HepG2 (cell line): ENCODE data around the gene LMF2. TPM values are rescaled to one million over a fixed set of nuclear protein-coding genes. Genes with fewer than 3 reads are reported as not detected.
A peak's percentile ranks its signal among the peaks of the same experiment; 100 is the strongest.

Experiments
- IRF2 ChIP-seq: IDR thresholded peaks from 2 replicates; pipeline ENCODE4 v1.6.1; 2018; ENCODE audit warnings: missing genetic modification reagents, missing compliant biosample characterization
- NFATC3 ChIP-seq: sonication (generic); formaldehyde crosslinking; IDR thresholded peaks from 2 replicates; pipeline ENCODE4 v1.5.1; 2020; ENCODE audit warnings: mild to moderate bottlenecking, missing genetic modification reagents
- SP2 ChIP-seq: sonication (generic); formaldehyde crosslinking; IDR thresholded peaks from 2 replicates; pipeline ENCODE4 v1.5.1; 2020; ENCODE audit warnings: mild to moderate bottlenecking, missing genetic modification reagents
- SRSF9 ChIP-seq: fragments of 200-400 bp; formaldehyde crosslinking; IDR thresholded peaks from 2 replicates; pipeline ENCODE4 v1.6.1; 2018; ENCODE audit warnings: borderline replicate concordance, mild to moderate bottlenecking, low read depth, low read length; ENCODE audit not compliant: insufficient read depth, poor library complexity, severe bottlenecking
- THAP11 ChIP-seq: IDR thresholded peaks from 2 replicates; pipeline ENCODE4 v1.6.1; 2016; ENCODE audit warnings: missing biosample characterization, missing genetic modification reagents
- ZBTB25 ChIP-seq: IDR thresholded peaks from 2 replicates; pipeline ENCODE4 v1.6.1; 2018; ENCODE audit warnings: missing genetic modification reagents
- ZBTB40 ChIP-seq, 2 experiments: fragments of 450-650 bp in 1 of 2; sonication (generic) in 1 of 2; formaldehyde crosslinking in 1 of 2; IDR thresholded peaks; 2 replicates each; pipeline versions ENCODE4 v1.6.1 to v1.8.0; 2016 to 2022; ENCODE audit warnings: antibody characterized with exemption in 1 of 2, mild to moderate bottlenecking in 1 of 2, missing genetic modification reagents in 1 of 2
- ZMYM3 ChIP-seq: sonication (generic); formaldehyde crosslinking; IDR thresholded peaks from 2 replicates; pipeline ENCODE4 v1.5.1; 2020; ENCODE audit warnings: mild to moderate bottlenecking, missing genetic modification reagents
- ZNF607 ChIP-seq: sonication (generic); formaldehyde crosslinking; IDR thresholded peaks from 2 replicates; pipeline ENCODE4 v1.5.1; 2020; ENCODE audit warnings: missing genetic modification reagents, mild to moderate bottlenecking, borderline replicate concordance
- ZNF740 ChIP-seq: sonication (generic); formaldehyde crosslinking; IDR thresholded peaks from 2 replicates; pipeline ENCODE4 v1.4.0; 2020; ENCODE audit warnings: missing genetic modification reagents
- polyA plus RNA-seq, 8 experiments: library from polyadenylated mRNA; depleted of rRNA in 3 of 8; stranded (reverse) in 7 of 8; unstranded in 1 of 8; fragments of >200 nt; fragmentation: Illumina TruSeq in 4 of 8; extraction: Trizol in 4 of 8; gene quantifications; 2 replicates each; pipeline versions ENCODE4 v1.2.1 to v1.2.3, GENCODE V29; 2011 to 2016; ENCODE audit warnings: low read depth in 4 of 8, missing spikeins in 1 of 8, mixed read lengths in 1 of 8; ENCODE audit not compliant: insufficient read depth in 1 of 8
- total RNA-seq, 5 experiments: library from RNA; depleted of rRNA; stranded (reverse); fragments of >200 nt; fragmentation: Illumina TruSeq; extraction: Trizol; gene quantifications; 2 replicates each; pipeline ENCODE4 v1.2.3, GENCODE V29; 2016; ENCODE audit warnings: low read depth in 1 of 5
- TF ChIP-seq, protein P1 (sequence below): sonication (generic); formaldehyde crosslinking; IDR thresholded peaks from 2 replicates; pipeline ENCODE4 v1.4.0; 2020; ENCODE audit warnings: missing genetic modification reagents
- TF ChIP-seq, protein P2 (sequence below), 2 experiments: sonication (generic) in 1 of 2; formaldehyde crosslinking in 1 of 2; IDR thresholded peaks; 2 replicates each; pipeline versions ENCODE4 v1.5.1 to v1.6.1; 2011 to 2020; ENCODE audit warnings: borderline replicate concordance in 1 of 2, low read depth in 1 of 2, low read length in 1 of 2, mild to moderate bottlenecking in 1 of 2, missing genetic modification reagents in 1 of 2, moderate library complexity in 1 of 2

Gene LMF2
- total and polyA plus RNA-seq, 2 of the 13 experiments (the other 11 are each of a cell fraction or from before 2014, with no cell fraction given) = 23.3 to 30.6 TPM

DNA sequence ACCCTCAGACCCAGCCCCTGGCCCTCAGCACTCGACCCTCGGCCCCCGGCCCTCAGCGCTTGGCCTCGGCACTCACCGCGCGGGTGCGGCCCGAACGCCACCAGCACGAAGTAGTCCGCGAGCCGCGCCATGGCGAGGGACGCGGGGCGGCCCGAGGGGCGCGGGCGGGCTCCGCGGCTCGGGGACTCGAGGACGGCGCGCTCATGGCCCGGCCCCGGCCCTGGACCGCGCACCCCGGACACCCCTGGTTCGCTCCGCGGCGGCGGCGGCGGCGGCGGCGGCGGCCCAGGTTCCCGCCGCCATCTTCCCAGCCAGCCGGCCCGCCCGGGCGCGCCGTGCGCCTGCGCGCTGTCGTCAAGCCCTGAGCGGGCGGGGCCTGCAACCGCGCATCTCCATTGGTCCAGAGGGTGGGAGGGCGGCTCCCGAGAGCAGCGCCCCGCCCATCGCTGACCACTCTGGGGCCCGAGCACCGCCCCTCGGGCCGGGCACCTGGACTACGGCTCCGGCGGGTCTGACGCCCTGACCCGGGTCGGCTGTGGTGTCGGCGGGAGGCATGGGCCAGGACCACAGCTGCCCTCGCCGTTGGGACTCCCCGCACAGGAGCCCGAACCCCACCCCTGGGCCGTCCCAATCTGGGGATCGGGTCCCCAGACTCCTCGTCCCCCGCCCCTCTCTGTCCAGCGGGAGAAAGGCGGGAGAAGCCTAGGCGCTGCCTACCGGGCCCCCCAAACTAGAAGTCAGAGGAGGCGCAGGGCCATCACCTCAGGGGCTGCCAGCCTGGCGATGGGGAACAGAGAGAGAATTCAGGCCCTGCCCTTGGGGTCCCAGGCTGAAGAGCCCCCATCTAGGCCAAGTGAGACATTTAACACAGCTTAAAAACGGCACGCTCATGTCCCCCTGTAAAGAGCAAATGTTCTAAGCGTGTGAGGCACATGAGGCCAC, 32.5 kb downstream of the LMF2 start, which contains the start of gene SBF1 (continued):
- TF ChIP-seq ZBTB25 (CRISPR knock-in tag) = no peak
- peak; percentile 61; the same call in 1 of the 2 replicates for TF ChIP-seq SP2 (CRISPR knock-in tag)
- TF ChIP-seq, protein P1, sequence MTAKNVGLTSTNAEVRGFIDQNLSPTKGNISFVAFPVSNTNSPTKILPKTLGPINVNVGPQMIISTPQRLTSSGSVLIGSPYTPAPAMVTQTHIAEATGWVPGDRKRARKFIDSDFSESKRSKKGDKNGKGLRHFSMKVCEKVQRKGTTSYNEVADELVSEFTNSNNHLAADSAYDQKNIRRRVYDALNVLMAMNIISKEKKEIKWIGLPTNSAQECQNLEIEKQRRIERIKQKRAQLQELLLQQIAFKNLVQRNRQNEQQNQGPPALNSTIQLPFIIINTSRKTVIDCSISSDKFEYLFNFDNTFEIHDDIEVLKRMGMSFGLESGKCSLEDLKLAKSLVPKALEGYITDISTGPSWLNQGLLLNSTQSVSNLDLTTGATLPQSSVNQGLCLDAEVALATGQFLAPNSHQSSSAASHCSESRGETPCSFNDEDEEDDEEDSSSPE (CRISPR knock-in tag) = peak; percentile 43; the same call in 1 of the 2 replicates
- TF ChIP-seq, protein P2, sequence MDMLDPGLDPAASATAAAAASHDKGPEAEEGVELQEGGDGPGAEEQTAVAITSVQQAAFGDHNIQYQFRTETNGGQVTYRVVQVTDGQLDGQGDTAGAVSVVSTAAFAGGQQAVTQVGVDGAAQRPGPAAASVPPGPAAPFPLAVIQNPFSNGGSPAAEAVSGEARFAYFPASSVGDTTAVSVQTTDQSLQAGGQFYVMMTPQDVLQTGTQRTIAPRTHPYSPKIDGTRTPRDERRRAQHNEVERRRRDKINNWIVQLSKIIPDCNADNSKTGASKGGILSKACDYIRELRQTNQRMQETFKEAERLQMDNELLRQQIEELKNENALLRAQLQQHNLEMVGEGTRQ (IDR thresholded peaks at IDR 0.05; ENCODE audit: low read depth, low read length) = no peak
- TF ChIP-seq, protein P2 (CRISPR knock-in tag; IDR thresholded peaks at IDR 0.05; ENCODE audit: borderline replicate concordance) = no peak
- peak; percentile 32; the same call in 1 of the 2 replicates for TF ChIP-seq THAP11
- TF ChIP-seq IRF2 (CRISPR knock-in tag) = peak; percentile 20; the same call in 1 of the 2 replicates
- no peak for TF ChIP-seq ZBTB40 (IDR thresholded peaks at IDR 0.05)
- no peak for TF ChIP-seq ZBTB40 (CRISPR knock-in tag; IDR thresholded peaks at IDR 0.05)
- TF ChIP-seq ZNF740 (CRISPR knock-in tag) = no peak
- TF ChIP-seq ZNF607 (CRISPR knock-in tag) = 0 out of 2 replicates have a peak, but pooled peaks have one; percentile 16
- TF ChIP-seq NFATC3 (CRISPR knock-in tag) = 0 out of 2 replicates have a peak, but pooled peaks have one; percentile 54
- TF ChIP-seq ZMYM3 (CRISPR knock-in tag) = no peak
- TF ChIP-seq SRSF9 = no peak
